ENCODE results near the gene SYT1. TPM values are rescaled to one million over a fixed set of nuclear protein-coding genes. Genes with fewer than 3 reads are reported as not detected.
"Not testable (repeated sequence)": the region's sequence is repeated elsewhere in the genome, so short reads cannot be mapped to it uniquely, and the experiment has no call there.

Gene SYT1
- total RNA-seq, 3 donors from 2014 or later (not counting 1 experiment from before 2014, with no cell fraction given): not detected

DNA sequence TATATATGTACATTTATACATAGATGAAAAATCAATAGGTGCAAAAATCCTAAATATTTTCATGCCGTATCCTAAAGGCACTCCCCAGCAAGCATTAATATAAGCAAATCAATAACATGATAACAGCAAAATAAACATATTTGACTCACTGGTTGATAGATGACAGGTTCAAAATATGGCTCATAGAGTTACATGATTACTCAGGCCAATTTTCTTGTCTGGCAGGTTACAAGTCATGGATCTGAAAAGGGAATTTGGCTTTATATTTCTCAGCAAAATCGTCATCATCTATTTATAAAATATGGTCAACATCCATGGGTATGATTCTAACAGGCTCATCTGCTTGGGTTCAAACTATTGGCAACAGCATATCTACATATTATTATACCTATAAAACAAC is 34.9 kb upstream of the SYT1 start:
- no peaks in the 10 kb centered on the region for H3K4me1 ChIP-seq (ENCODE audit: control insufficient read depth, insufficient read depth, low read length)
- no peak overlapping the region for H3K4me3 ChIP-seq (ENCODE audit: low read length)
- WGBS (ENCODE audit: insufficient coverage): 76% methylated on average over 2 of the region's 2 CpGs
- H3K36me3 Mint-ChIP-seq: peaks cover 6% of the 10 kb centered on the region
- H3K9me3 ChIP-seq (ENCODE audit: control insufficient read depth, insufficient read depth, low read length): no peaks in the 10 kb centered on the region
- H3K27ac ChIP-seq (ENCODE audit: low read length): no peak overlapping the region
- no peaks in the 10 kb centered on the region for H3K27me3 Mint-ChIP-seq (ENCODE audit: low read depth in 2 of 2)
- no peak overlapping the region for H3K4me3 Mint-ChIP-seq
- no peak for ATAC-seq
- TF ChIP-seq, protein P1, sequence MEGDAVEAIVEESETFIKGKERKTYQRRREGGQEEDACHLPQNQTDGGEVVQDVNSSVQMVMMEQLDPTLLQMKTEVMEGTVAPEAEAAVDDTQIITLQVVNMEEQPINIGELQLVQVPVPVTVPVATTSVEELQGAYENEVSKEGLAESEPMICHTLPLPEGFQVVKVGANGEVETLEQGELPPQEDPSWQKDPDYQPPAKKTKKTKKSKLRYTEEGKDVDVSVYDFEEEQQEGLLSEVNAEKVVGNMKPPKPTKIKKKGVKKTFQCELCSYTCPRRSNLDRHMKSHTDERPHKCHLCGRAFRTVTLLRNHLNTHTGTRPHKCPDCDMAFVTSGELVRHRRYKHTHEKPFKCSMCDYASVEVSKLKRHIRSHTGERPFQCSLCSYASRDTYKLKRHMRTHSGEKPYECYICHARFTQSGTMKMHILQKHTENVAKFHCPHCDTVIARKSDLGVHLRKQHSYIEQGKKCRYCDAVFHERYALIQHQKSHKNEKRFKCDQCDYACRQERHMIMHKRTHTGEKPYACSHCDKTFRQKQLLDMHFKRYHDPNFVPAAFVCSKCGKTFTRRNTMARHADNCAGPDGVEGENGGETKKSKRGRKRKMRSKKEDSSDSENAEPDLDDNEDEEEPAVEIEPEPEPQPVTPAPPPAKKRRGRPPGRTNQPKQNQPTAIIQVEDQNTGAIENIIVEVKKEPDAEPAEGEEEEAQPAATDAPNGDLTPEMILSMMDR (IDR thresholded peaks at IDR 0.05): no peak
- intact Hi-C loops (cut with micrococcal nuclease): no loop called here
- no peak for DNase-seq
- no peaks in the 10 kb centered on the region for H3K4me1 Mint-ChIP-seq
- H3K36me3 ChIP-seq (ENCODE audit: control insufficient read depth, insufficient read depth, low read length): no peaks in the 10 kb centered on the region
- H3K27ac Mint-ChIP-seq: no peak overlapping the region
- H3K9me3 Mint-ChIP-seq: peaks cover 15 to 16% of the 10 kb centered on the region in 2 donors
- H3K27me3 ChIP-seq (ENCODE audit: control insufficient read depth, insufficient read depth, low read length): no peaks in the 10 kb centered on the region

DNA sequence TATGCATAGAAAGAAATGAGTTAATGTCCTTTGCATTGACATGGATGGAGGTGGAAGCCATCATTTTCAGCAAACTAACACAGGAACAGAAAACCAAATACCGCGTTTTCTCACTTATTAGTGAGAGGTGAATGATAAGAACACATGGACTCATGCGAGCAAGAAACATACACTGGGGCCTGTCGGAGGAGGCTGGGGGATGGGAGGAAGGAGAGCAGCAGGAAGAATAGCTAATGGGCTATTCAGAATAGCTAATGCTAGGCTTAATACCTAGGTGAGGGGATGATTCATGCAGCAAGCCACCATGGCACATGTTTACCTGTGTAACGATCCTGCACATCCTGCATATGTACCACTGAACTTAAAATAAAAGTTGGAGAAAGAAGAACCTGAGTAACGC is 29.1 kb upstream of the SYT1 start:
- intact Hi-C loops (cut with micrococcal nuclease): no loop called here
- DNase-seq: no peak
- Histone ChIP-seq H3K27ac (ENCODE audit: low read length) (no peak overlapping the region), H3K4me1 (ENCODE audit: control insufficient read depth, insufficient read depth, low read length) (no peaks in the 10 kb centered on the region), H3K27me3 (ENCODE audit: control insufficient read depth, insufficient read depth, low read length) (no peaks in the 10 kb centered on the region), H3K36me3 (ENCODE audit: control insufficient read depth, insufficient read depth, low read length) (no peaks in the 10 kb centered on the region), H3K4me3 (ENCODE audit: low read length) (no peak overlapping the region), H3K9me3 (ENCODE audit: control insufficient read depth, insufficient read depth, low read length) (no peaks in the 10 kb centered on the region)
- H3K36me3 Mint-ChIP-seq: no peaks in the 10 kb centered on the region
- TF ChIP-seq, protein P1 (IDR thresholded peaks at IDR 0.05): no peak
- ATAC-seq: no peak
- peaks cover 14 to 16% of the 10 kb centered on the region in 2 donors for H3K9me3 Mint-ChIP-seq
- 94% methylated on average over 4 of the region's 6 CpGs for whole genome bisulfite sequencing (ENCODE audit: insufficient coverage)
- no peaks in the 10 kb centered on the region for H3K27me3 Mint-ChIP-seq (ENCODE audit: low read depth in 2 of 2)
- H3K4me1 Mint-ChIP-seq: no peaks in the 10 kb centered on the region
- no peak overlapping the region for H3K27ac Mint-ChIP-seq
- H3K4me3 Mint-ChIP-seq: no peak overlapping the region

DNA sequence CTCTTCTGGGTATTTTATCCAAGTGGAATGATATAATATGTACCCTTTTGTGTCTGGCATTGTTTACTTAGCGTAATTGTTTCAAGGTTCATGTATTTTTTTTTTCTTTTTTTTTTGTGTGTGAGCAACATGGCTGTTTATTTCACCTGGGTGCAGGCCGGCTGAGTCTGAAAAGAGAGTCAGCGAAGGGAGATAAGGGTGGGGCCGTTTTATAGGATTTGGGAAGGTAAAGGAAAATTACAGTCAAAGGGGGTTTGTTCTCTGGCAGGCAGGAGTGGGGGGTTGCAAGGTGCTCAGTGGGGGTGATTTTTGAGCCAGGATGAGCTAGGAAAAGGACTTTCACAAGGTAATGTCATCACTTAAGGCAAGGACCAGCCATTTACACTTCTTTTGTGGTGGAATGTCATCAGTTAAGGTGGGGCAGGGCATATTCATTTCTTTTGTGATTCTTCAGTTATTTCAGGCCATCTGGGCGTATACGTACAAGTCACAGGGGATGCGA is 24.0 kb upstream of the SYT1 start:
- H3K27ac ChIP-seq (ENCODE audit: low read length); H3K36me3 ChIP-seq (ENCODE audit: control insufficient read depth, insufficient read depth, low read length); DNase-seq; H3K4me3 Mint-ChIP-seq; H3K27ac Mint-ChIP-seq; ATAC-seq; H3K36me3 Mint-ChIP-seq; H3K4me1 ChIP-seq (ENCODE audit: control insufficient read depth, insufficient read depth, low read length); H3K9me3 ChIP-seq (ENCODE audit: control insufficient read depth, insufficient read depth, low read length); H3K27me3 Mint-ChIP-seq (ENCODE audit: low read depth in 2 of 2); H3K4me3 ChIP-seq (ENCODE audit: low read length); H3K4me1 Mint-ChIP-seq; H3K27me3 ChIP-seq (ENCODE audit: control insufficient read depth, insufficient read depth, low read length); intact Hi-C loops (cut with micrococcal nuclease): not testable (repeated sequence)
- peaks cover 9 to 14% of the 10 kb centered on the region in 2 donors for H3K9me3 Mint-ChIP-seq
- 88% methylated on average over 7 of the region's 7 CpGs for WGBS (ENCODE audit: insufficient coverage)

DNA sequence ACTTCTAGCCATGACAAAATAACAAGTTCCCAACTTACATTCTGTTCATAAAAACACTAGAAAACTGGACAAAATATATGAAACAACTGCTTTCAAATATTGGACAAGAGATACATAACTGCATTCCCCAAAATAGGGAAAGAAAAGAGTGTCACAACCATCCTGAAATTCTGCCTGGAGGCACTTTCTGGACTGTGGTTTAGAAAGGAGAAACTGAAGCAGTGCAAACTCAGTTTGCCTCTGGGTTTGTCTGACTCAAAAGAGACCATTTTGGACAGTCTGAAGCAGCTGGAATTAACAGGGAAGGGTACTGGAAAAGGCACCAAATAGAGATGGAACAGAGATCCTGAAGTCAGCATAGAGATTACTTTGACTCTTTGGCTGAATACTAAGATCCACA is 11.3 kb upstream of the SYT1 start:
- H3K4me1 Mint-ChIP-seq: no peaks in the 10 kb centered on the region
- peaks cover 14% of the 10 kb centered on the region for H3K36me3 Mint-ChIP-seq
- Histone ChIP-seq H3K27me3 (ENCODE audit: control insufficient read depth, insufficient read depth, low read length) (no peaks in the 10 kb centered on the region), H3K9me3 (ENCODE audit: control insufficient read depth, insufficient read depth, low read length) (no peaks in the 10 kb centered on the region), H3K36me3 (ENCODE audit: control insufficient read depth, insufficient read depth, low read length) (no peaks in the 10 kb centered on the region), H3K4me1 (ENCODE audit: control insufficient read depth, insufficient read depth, low read length) (no peaks in the 10 kb centered on the region), H3K27ac (ENCODE audit: low read length) (no peak overlapping the region), H3K4me3 (ENCODE audit: low read length) (no peak overlapping the region)
- DNase-seq (no peak), ATAC-seq (no peak)
- intact Hi-C loops (cut with micrococcal nuclease): no loop called here
- H3K27ac Mint-ChIP-seq: no peak overlapping the region
- H3K9me3 Mint-ChIP-seq: peaks cover 15 to 25% of the 10 kb centered on the region in 2 donors
- H3K4me3 Mint-ChIP-seq: no peak overlapping the region
- TF ChIP-seq, protein P1 (IDR thresholded peaks at IDR 0.05): no peak
- H3K27me3 Mint-ChIP-seq (ENCODE audit: low read depth in 2 of 2): no peaks in the 10 kb centered on the region

Measured in natural killer cell (primary cell).